Measurements from ENCODE around the gene PIANP. TPM values are rescaled to one million over a fixed set of nuclear protein-coding genes. Genes with fewer than 3 reads are reported as not detected.

PIANP gene
- total RNA-seq, 1 donor from 2014 or later: 0.40 TPM

GRCh38 chr12:6644257-6644596 is 56.4 kb downstream of the PIANP start:
- intact Hi-C loops (cut with DNase I): no loop called here
- no peak for DNase-seq (ENCODE audit: low spot score)

Other genes starting within 250 kb of the PIANP start
- gene TAPBPL, start 248.8 kb downstream of the PIANP start, total RNA-seq: 17.2 TPM
- 4.1 TPM for gene VAMP1, start 230.1 kb downstream of the PIANP start, total RNA-seq
- 174 TPM for gene MRPL51, start 207.6 kb downstream of the PIANP start, total RNA-seq
- 12.0 TPM for gene NCAPD2, start 206.7 kb downstream of the PIANP start, total RNA-seq
- gene GAPDH, start 166.3 kb downstream of the PIANP start, total RNA-seq: 4,827 TPM
- 24.8 TPM for gene IFFO1, start 144.8 kb downstream of the PIANP start, total RNA-seq
- gene NOP2, start 132.5 kb downstream of the PIANP start, total RNA-seq: 18.5 TPM
- 186 TPM for gene CHD4, start 93.4 kb downstream of the PIANP start, total RNA-seq
- 2.6 TPM for gene LPAR5, start 64.9 kb downstream of the PIANP start, total RNA-seq
- 1.6 TPM for gene ACRBP, start 53.4 kb downstream of the PIANP start, total RNA-seq
- 20.6 TPM for gene ING4, start 37.7 kb downstream of the PIANP start, total RNA-seq
- 32.7 TPM for gene ZNF384, start 11.4 kb downstream of the PIANP start, total RNA-seq
- 64.7 TPM for gene COPS7A, start 23.2 kb upstream of the PIANP start, total RNA-seq
- 135 TPM for gene MLF2, start 52.3 kb upstream of the PIANP start, total RNA-seq
- 234 TPM for gene PTMS, start 65.5 kb upstream of the PIANP start, total RNA-seq
- gene LAG3, start 71.7 kb upstream of the PIANP start, total RNA-seq: 0.57 TPM
- gene CD4, start 88.7 kb upstream of the PIANP start, total RNA-seq: 3.8 TPM
- 5.7 TPM for gene GPR162, start 121.0 kb upstream of the PIANP start, total RNA-seq
- 25.7 TPM for gene P3H3, start 127.6 kb upstream of the PIANP start, total RNA-seq
- 9.7 TPM for gene GNB3, start 140.1 kb upstream of the PIANP start, total RNA-seq
- gene CDCA3, start 150.5 kb upstream of the PIANP start, total RNA-seq: 0.65 TPM
- gene USP5, start 151.3 kb upstream of the PIANP start, total RNA-seq: 83.5 TPM
- gene TPI1, start 166.7 kb upstream of the PIANP start, total RNA-seq: 657 TPM
- gene SPSB2, start 172.5 kb upstream of the PIANP start, total RNA-seq: 4.5 TPM
- gene LRRC23, start 204.0 kb upstream of the PIANP start, total RNA-seq: 13.3 TPM
- 29.7 TPM for gene ENO2, start 213.8 kb upstream of the PIANP start, total RNA-seq
- gene ATN1, start 227.1 kb upstream of the PIANP start, total RNA-seq: 76.9 TPM
- not detected for gene RNU7-1, start 243.0 kb upstream of the PIANP start, total RNA-seq
- gene C12orf57, start 243.2 kb upstream of the PIANP start, total RNA-seq: 162 TPM